ENCODE measurements around the gene ZNF563. TPM values are rescaled to one million over a fixed set of nuclear protein-coding genes. Genes with fewer than 3 reads are reported as not detected.

ZNF563 gene
- total and polyA plus RNA-seq, 2 of the 8 experiments (the other 6 are each of a cell fraction or from before 2014, with no cell fraction given): 0.91 to 2.3 TPM

DNA sequence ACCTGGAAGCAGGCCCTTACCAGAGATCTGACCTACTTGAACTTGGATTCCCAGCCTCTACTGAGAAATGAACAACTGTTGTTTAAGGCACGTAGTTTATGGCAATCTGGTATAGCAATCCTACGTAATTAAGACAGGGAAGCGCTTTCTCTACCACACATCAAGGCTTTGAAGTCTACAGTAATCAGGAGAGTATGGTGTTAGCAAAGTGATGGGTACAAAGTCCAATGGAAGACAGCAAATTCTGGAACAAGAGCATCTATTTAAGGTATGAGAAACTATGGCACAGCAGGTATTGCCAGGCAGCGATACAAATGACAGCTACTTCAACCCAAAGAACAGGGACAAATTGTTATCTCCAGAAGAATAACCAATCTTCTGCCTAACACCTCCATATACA, 3.1 kb downstream of the ZNF563 start:
- H2BK15ac ChIP-seq (ENCODE audit: low read length): no peak overlapping the region
- H3K4ac ChIP-seq (replicated peaks; ENCODE audit: insufficient read length, low read depth, low read length): no peak overlapping the region
- H4K8ac ChIP-seq (ENCODE audit: extremely low read depth, insufficient read depth, low read length): no peak overlapping the region
- ChIA-PET CTCF (ENCODE audit: partially characterized antibody) (interaction anchor here (1.0 kb wide), 1 partner anchor 22 kb away, joined by 3 read pairs; no protein-coding TSS in a partner anchor), POLR2A (ENCODE audit: partially characterized antibody) (no interaction called here)
- peaks cover 5 to 7% of the 10 kb centered on the region in 2 experiments; a peak in 1 of 4 replicates for H3K9me3 ChIP-seq (ENCODE audit: insufficient read depth in 2 of 2, low read depth in 1 of 2, low read length in 1 of 2)
- no peak overlapping the region for H3K9ac ChIP-seq (replicated peaks in 1 of 4; ENCODE audit: extremely low read depth in 1 of 4, low read depth in 3 of 4, low read length in 3 of 4)
- H3K4me3 ChIP-seq (ENCODE audit: extremely low read depth in 1 of 4, insufficient read depth in 2 of 4, low read depth in 3 of 4, low read length in 4 of 4): no peak overlapping the region
- H3K79me2 ChIP-seq (ENCODE audit: control insufficient read depth in 1 of 2, insufficient read depth in 2 of 2, low read length in 2 of 2): no peaks in the 10 kb centered on the region
- no peak overlapping the region for H2BK5ac ChIP-seq (ENCODE audit: low read depth, low read length)
- H2AFZ ChIP-seq (ENCODE audit: low read length): no peak overlapping the region
- no peak overlapping the region for H3K14ac ChIP-seq (ENCODE audit: insufficient read length)
- DNase-seq (ENCODE audit: low read depth in 1 of 2, low spot score in 2 of 2): no peak
- no peaks in the 10 kb centered on the region for H3K79me1 ChIP-seq (ENCODE audit: low read depth, low read length)
- H4K5ac ChIP-seq (ENCODE audit: insufficient read length, low read depth, low read length): no peak overlapping the region
- H2BK12ac ChIP-seq (ENCODE audit: low read depth, low read length): no peak overlapping the region
- no peaks in the 10 kb centered on the region for H4K20me1 ChIP-seq (replicated peaks in 1 of 2; ENCODE audit: control insufficient read depth in 1 of 2, insufficient read depth in 2 of 2, low read length in 2 of 2)
- peaks cover 0 to 11% (median 7%) of the 10 kb centered on the region in 4 experiments; a peak in 4 of 7 replicates for H3K27me3 ChIP-seq (replicated peaks in 1 of 4; ENCODE audit: control insufficient read depth in 3 of 4, extremely low read depth in 1 of 4, insufficient read depth in 3 of 4, low read length in 3 of 4)
- TF ChIP-seq TEAD4 (IDR thresholded peaks at IDR 0.05; ENCODE audit: low read depth, low read length) (no peak), POLR2A (IDR thresholded peaks at IDR 0.05; ENCODE audit: control extremely low read depth in 1 of 2, low read depth in 2 of 2, low read length in 2 of 2) (no peak), USF2 (IDR thresholded peaks at IDR 0.05; ENCODE audit: low read length) (no peak), SAP30 (IDR thresholded peaks at IDR 0.05; ENCODE audit: insufficient read depth, insufficient replicate concordance, low read length) (no peak), EGR1 (IDR thresholded peaks at IDR 0.05; ENCODE audit: borderline replicate concordance, low read depth, low read length) (no peak), SIX5 (IDR thresholded peaks at IDR 0.05; ENCODE audit: low read depth, low read length) (no peak)
- TF ChIP-seq, protein P1, sequence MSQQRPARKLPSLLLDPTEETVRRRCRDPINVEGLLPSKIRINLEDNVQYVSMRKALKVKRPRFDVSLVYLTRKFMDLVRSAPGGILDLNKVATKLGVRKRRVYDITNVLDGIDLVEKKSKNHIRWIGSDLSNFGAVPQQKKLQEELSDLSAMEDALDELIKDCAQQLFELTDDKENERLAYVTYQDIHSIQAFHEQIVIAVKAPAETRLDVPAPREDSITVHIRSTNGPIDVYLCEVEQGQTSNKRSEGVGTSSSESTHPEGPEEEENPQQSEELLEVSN (IDR thresholded peaks at IDR 0.05): no peak
- peaks cover 2% of the 10 kb centered on the region for H3K23me2 ChIP-seq (ENCODE audit: low read depth, low read length)
- no peak for FAIRE-seq
- H2AK5ac ChIP-seq (ENCODE audit: low read depth, low read length): no peak overlapping the region
- H3K23ac ChIP-seq (ENCODE audit: insufficient read length): no peak overlapping the region
- no peak overlapping the region for H2BK120ac ChIP-seq (replicated peaks; ENCODE audit: low read depth, low read length)
- no peak overlapping the region for H3K27ac ChIP-seq (ENCODE audit: low read depth, low read length)
- no peak overlapping the region for H3K18ac ChIP-seq (ENCODE audit: extremely low read depth, low read length)
- H2BK20ac ChIP-seq (ENCODE audit: low read length): no peak overlapping the region
- H3K56ac ChIP-seq (replicated peaks; ENCODE audit: insufficient read length, low read depth, low read length): no peak overlapping the region
- WGBS, 2 experiments (ENCODE audit: extremely low coverage in 1 of 2, insufficient coverage in 1 of 2, insufficient read length in 1 of 2, insufficient replicate concordance in 2 of 2, low coverage in 1 of 2, low lambda C conversion rate in 2 of 2, missing lambda C conversion rate in 1 of 2): 96% methylated on average over 4 of the region's 4 CpGs; no CpG with 5 or more reads in 1 of the 2 experiments
- H3K4me1 ChIP-seq (replicated peaks in 1 of 4; ENCODE audit: control insufficient read depth in 3 of 4, insufficient read depth in 4 of 4, low read length in 3 of 4): peaks cover 0 to 5% (median 3%) of the 10 kb centered on the region in 4 experiments; a peak in 3 of 7 replicates
- no peak overlapping the region for H4K91ac ChIP-seq (replicated peaks; ENCODE audit: insufficient read length, low read length)
- no peak overlapping the region for H3K4me2 ChIP-seq (ENCODE audit: insufficient read depth in 1 of 2, low read depth in 2 of 2, low read length in 2 of 2)
- H3K36me3 ChIP-seq (ENCODE audit: control insufficient read depth in 2 of 4, insufficient read depth in 4 of 4, low read length in 3 of 4): no peaks in the 10 kb centered on the region
